PC-3 (cell line): ENCODE data around the gene SNX13. TPM values are rescaled to one million over a fixed set of nuclear protein-coding genes. Genes with fewer than 3 reads are reported as not detected.

Source experiments
- ATAC-seq: fragments of 200-7000 bp; cut with Tn5 transposase; 2 replicates; pipeline ENCODE4 v1.9.1; 2020; ENCODE audit warnings: mild to moderate bottlenecking, moderate library complexity
- Bru-seq: library from RNA; stranded (reverse); fragments of 400-500 nt; gene quantifications from one replicate; lab custom pipeline; 2021; lab: Mats Ljungman, UMichigan
- BruChase-seq, 2 experiments: library from RNA; stranded (reverse); fragments of 400-500 nt; gene quantifications; one replicate each; lab custom pipeline; 2021; lab: Mats Ljungman, UMichigan
- BruUV-seq: library from RNA; stranded (reverse); fragments of 400-500 nt; replicated peaks from 2 replicates; lab custom pipeline; 2021; lab: Mats Ljungman, UMichigan
- CTCF ChIA-PET: fragments of 300-600 bp; sonication (Branson Sonifier 250); formaldehyde crosslinking; loops from one replicate; lab custom pipeline; 2022; ENCODE audit warnings: antibody characterized with exemption; lab: Charles Lee
- POLR2A ChIA-PET: fragments of 300-600 bp; sonication (Branson Sonifier 250); formaldehyde crosslinking; loops from one replicate; lab custom pipeline; 2022; ENCODE audit warnings: antibody characterized with exemption; ENCODE audit not compliant: unreplicated experiment; lab: Charles Lee
- DNase-seq: peaks from one replicate; pipeline ENCODE4 v3.0.0-alpha.2; 2015
- H2AFZ ChIP-seq: fragments of 300-600 bp; sonication (generic); 2 replicates; pipeline ENCODE4 v1.6.0; 2016; ENCODE audit warnings: antibody characterized with exemption, low read length
- H3F3A ChIP-seq: fragments of 300-600 bp; sonication (generic); one replicate; pipeline ENCODE4 v1.6.0; 2017; ENCODE audit warnings: antibody characterized with exemption, low read length, control low read depth, mild to moderate bottlenecking; ENCODE audit not compliant: unreplicated experiment
- H3K27ac ChIP-seq: fragments of 300-600 bp; sonication (generic); 2 replicates; pipeline ENCODE4 v1.5.1; 2016; ENCODE audit warnings: mild to moderate bottlenecking, low read length
- H3K27me3 ChIP-seq: fragments of 300-600 bp; sonication (generic); 2 replicates; pipeline ENCODE4 v1.6.1; 2016; ENCODE audit warnings: low read length, mixed read lengths
- H3K36me3 ChIP-seq: fragments of 300-600 bp; sonication (generic); 2 replicates; pipeline ENCODE4 v1.6.1; 2016; ENCODE audit warnings: low read depth, mixed run types, low read length, mixed read lengths
- H3K4me1 ChIP-seq: fragments of 300-600 bp; sonication (generic); 2 replicates; pipeline ENCODE4 v1.5.1; 2016; ENCODE audit warnings: low read length; ENCODE audit not compliant: insufficient read depth
- H3K4me2 ChIP-seq: fragments of 300-600 bp; sonication (generic); 2 replicates; pipeline ENCODE4 v1.6.0; 2016; ENCODE audit warnings: low read length
- H3K4me3 ChIP-seq: fragments of 300-600 bp; sonication (generic); 2 replicates; pipeline ENCODE4 v1.5.1; 2016; ENCODE audit warnings: mild to moderate bottlenecking, low read length, mixed read lengths
- H3K79me2 ChIP-seq: fragments of 300-600 bp; sonication (generic); 2 replicates; pipeline ENCODE4 v1.6.1; 2017; ENCODE audit warnings: low read length, mixed read lengths
- H3K9ac ChIP-seq: fragments of 300-600 bp; sonication (generic); 2 replicates; pipeline ENCODE4 v1.6.0; 2016; ENCODE audit warnings: mild to moderate bottlenecking, low read length
- H3K9me2 ChIP-seq: fragments of 300-600 bp; sonication (generic); replicated peaks from 2 replicates; pipeline ENCODE4 v1.6.1; 2016; ENCODE audit warnings: mixed run types, low read length, mixed read lengths
- H3K9me3 ChIP-seq: fragments of 300-600 bp; sonication (generic); 2 replicates; pipeline ENCODE4 v1.6.1; 2016; ENCODE audit warnings: low read length, mixed read lengths
- H4K20me1 ChIP-seq: fragments of 300-600 bp; sonication (generic); 2 replicates; pipeline ENCODE4 v1.6.1; 2016; ENCODE audit warnings: low read length, mixed read lengths
- CTCF ChIP-seq: fragments of 300-600 bp; sonication (generic); conservative IDR thresholded peaks from 2 replicates; pipeline ENCODE4 v1.5.1; 2017; ENCODE audit warnings: antibody characterized with exemption, low read depth, mild to moderate bottlenecking, low read length
- EZH2 ChIP-seq: fragments of 300-600 bp; sonication (generic); IDR thresholded peaks from one replicate; pipeline ENCODE4 v1.6.1; 2017; ENCODE audit warnings: antibody characterized with exemption, mild to moderate bottlenecking, low read length; ENCODE audit not compliant: unreplicated experiment
- EZH2phosphoT487 ChIP-seq: fragments of 300-600 bp; sonication (generic); IDR thresholded peaks from 2 replicates; pipeline ENCODE4 v1.6.1; 2018; ENCODE audit warnings: mild to moderate bottlenecking, antibody characterized with exemption, low read length, borderline replicate concordance
- intact Hi-C: fragments of 100-400 bp; cut with micrococcal nuclease; formaldehyde crosslinking; loops from 2 replicates; pipeline ENCODE4 v1.9.0; 2023
- long read RNA-seq: library from polyadenylated mRNA; unstranded; transcript quantifications from one replicate; pipeline ENCODE4 v2.0.0, GENCODE V29; 2021; ENCODE audit not compliant: unreplicated experiment
- total RNA-seq: library from RNA; depleted of rRNA; stranded (reverse); fragments of >200 nt; gene quantifications from 2 replicates; pipeline ENCODE4 v1.2.3, GENCODE V29; 2014; rRNA removed

SNX13 gene
- 26.1 and 33.9 TPM in 2 replicates for total RNA-seq
- percentile 95 among the genes with signal in this experiment for Bru-seq, nascent RNA
- BruChase-seq, experiment 1, labeled RNA remaining after a 6-hour chase: percentile 78 among the genes with signal in this experiment
- BruChase-seq, experiment 2, labeled RNA remaining after a 2-hour chase: percentile 94 among the genes with signal in this experiment
- long read RNA-seq, full-length matches to known transcripts: 101 of 163 reads
- long read RNA-seq, partial matches to known transcripts: 21 of 163 reads
- long read RNA-seq, other reads (novel, unspliced or antisense): 41 of 163 reads

GRCh38 chr7:17940302-17940883 lies at the start of gene SNX13:
SNX13 (minus strand) TSS chr7:17940494; CDS start chr7:17940295, 199 bp downstream.
- Histone ChIP-seq H3K9ac (peak within 1 kb of the TSS; percentile 96), H3K9me3 (no peaks in the 10 kb centered on the region), H3K27me3 (no peaks in the 10 kb centered on the region), H3K79me2 (peaks cover 52% of the 10 kb centered on the region), H3K36me3 (no peaks in the 10 kb centered on the region), H3K4me1 (peaks cover 37% of the 10 kb centered on the region), H3K4me3 (peak within 1 kb of the TSS; percentile 94), H4K20me1 (peaks cover 15% of the 10 kb centered on the region; the same call in 1 of the 2 replicates), H3K27ac (peak within 1 kb of the TSS; percentile 71), H3K4me2 (peak within 1 kb of the TSS; percentile 96), H3K9me2 (no peaks in the 10 kb centered on the region), H3F3A (no peaks in the 10 kb centered on the region), H2AFZ (peak within 1 kb of the TSS; percentile 99)
- BruUV-seq: no TSS peak
- ATAC-seq (peak; percentile 80), DNase-seq (peak; percentile 89)
- ChIA-PET CTCF (no interaction called here), POLR2A (interaction anchor here (0.6 kb wide), 1 partner anchor 25 kb away, joined by 3 read pairs; no protein-coding TSS in a partner anchor)
- intact Hi-C loops: loop anchor here (5.0 kb wide), 1 partner anchor 168 kb away; no protein-coding TSS in a partner anchor
- TF ChIP-seq CTCF (no peak; the same call in none of the 2 replicates), EZH2phosphoT487 (no peak), EZH2 (no peak)

- intact Hi-C loops: no loop called here
- no peak for ATAC-seq
- no TSS peak for BruUV-seq
Observed at GRCh38 chr7:17989546-17989945, 49.3 kb upstream of the SNX13 start.

More at GRCh38 chr7:17989546-17989945, 49.3 kb upstream of the SNX13 start:
- H3F3A ChIP-seq: no peaks in the 10 kb centered on the region
- H3K36me3 ChIP-seq: no peaks in the 10 kb centered on the region
- CTCF ChIA-PET: no interaction called here
- no peak overlapping the region for H3K27ac ChIP-seq
- no peaks in the 10 kb centered on the region for H3K9me2 ChIP-seq
- H3K79me2 ChIP-seq: no peaks in the 10 kb centered on the region
- H3K4me3 ChIP-seq: no peak overlapping the region
- no peaks in the 10 kb centered on the region for H4K20me1 ChIP-seq
- peak; percentile 23 for DNase-seq
- no peak for TF ChIP-seq EZH2
- no peak for TF ChIP-seq CTCF
- no peak for TF ChIP-seq EZH2phosphoT487
- peaks cover 13% of the 10 kb centered on the region for H3K4me1 ChIP-seq
- no peaks in the 10 kb centered on the region for H3K9me3 ChIP-seq
- H3K4me2 ChIP-seq: no peak overlapping the region
- H3K9ac ChIP-seq: no peak overlapping the region
- POLR2A ChIA-PET: no interaction called here
- H2AFZ ChIP-seq: no peak overlapping the region
- no peaks in the 10 kb centered on the region for H3K27me3 ChIP-seq
